ENCODE data around the gene HOMER3. TPM values are rescaled to one million over a fixed set of nuclear protein-coding genes. Genes with fewer than 3 reads are reported as not detected.
"Not testable (repeated sequence)": the region's sequence is repeated elsewhere in the genome, so short reads cannot be mapped to it uniquely, and the experiment has no call there.

Gene HOMER3
- total RNA-seq, 3 donors from 2014 or later: 2.2 to 18.0 (median 6.5) TPM

- no peak overlapping the region for H3K4me3 ChIP-seq
- intact Hi-C loops (cut with DNase I, micrococcal nuclease): no loop called here
- no peaks in the 10 kb centered on the region for H3K36me3 ChIP-seq (ENCODE audit: low read depth)
- DNase-seq (no peak), ATAC-seq (no peak)
- H3K4me1 ChIP-seq (ENCODE audit: low read depth): no peaks in the 10 kb centered on the region
- H3K9me3 ChIP-seq: no peaks in the 10 kb centered on the region
- TF ChIP-seq CTCF (IDR thresholded peaks at IDR 0.05): no peak
These were observed 23.1 kb upstream of the HOMER3 start for GRCh38 chr19:18964121-18964520.

GRCh38 chr19:18961767-18962620 lies 21.0 kb upstream of the HOMER3 start:
- no peak overlapping the region for H3K4me3 ChIP-seq
- no peaks in the 10 kb centered on the region for H3K9me3 ChIP-seq
- H3K4me1 ChIP-seq (ENCODE audit: low read depth): no peaks in the 10 kb centered on the region
- no peak for TF ChIP-seq CTCF (IDR thresholded peaks at IDR 0.05)
- ATAC-seq (peak; percentile 29), DNase-seq (no peak)
- no peaks in the 10 kb centered on the region for H3K36me3 ChIP-seq (ENCODE audit: low read depth)
- intact Hi-C loops (cut with DNase I, micrococcal nuclease): no loop called here

GRCh38 chr19:18960370-18960769 lies 19.4 kb upstream of the HOMER3 start:
- no peaks in the 10 kb centered on the region for H3K9me3 ChIP-seq
- DNase-seq: no peak
- intact Hi-C loops (cut with DNase I, micrococcal nuclease): no loop called here
- H3K4me1 ChIP-seq (ENCODE audit: low read depth): no peaks in the 10 kb centered on the region
- ATAC-seq: no peak
- TF ChIP-seq CTCF (IDR thresholded peaks at IDR 0.05): no peak
- H3K36me3 ChIP-seq (ENCODE audit: low read depth): no peaks in the 10 kb centered on the region
- no peak overlapping the region for H3K4me3 ChIP-seq

GRCh38 chr19:18955042-18955441 lies 14.0 kb upstream of the HOMER3 start:
- H3K4me1 ChIP-seq (ENCODE audit: low read depth): no peaks in the 10 kb centered on the region
- ATAC-seq: no peak
- H3K9me3 ChIP-seq: no peaks in the 10 kb centered on the region
- no peaks in the 10 kb centered on the region for H3K36me3 ChIP-seq (ENCODE audit: low read depth)
- intact Hi-C loops (cut with DNase I, micrococcal nuclease): no loop called here
- H3K4me3 ChIP-seq: no peak overlapping the region
- TF ChIP-seq CTCF (IDR thresholded peaks at IDR 0.05): no peak
- DNase-seq: no peak

GRCh38 chr19:18954094-18954493 lies 13.1 kb upstream of the HOMER3 start:
- intact Hi-C loops (cut with DNase I, micrococcal nuclease): no loop called here
- H3K9me3 ChIP-seq: no peaks in the 10 kb centered on the region
- DNase-seq: no peak
- no peak for ATAC-seq
- no peaks in the 10 kb centered on the region for H3K36me3 ChIP-seq (ENCODE audit: low read depth)
- no peak overlapping the region for H3K4me3 ChIP-seq
- no peak for TF ChIP-seq CTCF (IDR thresholded peaks at IDR 0.05)
- H3K4me1 ChIP-seq (ENCODE audit: low read depth): no peaks in the 10 kb centered on the region

GRCh38 chr19:18952364-18953003 lies 11.5 kb upstream of the HOMER3 start:
- intact Hi-C loops (cut with DNase I, micrococcal nuclease); ATAC-seq; DNase-seq: not testable (repeated sequence)

More at GRCh38 chr19:18952364-18953003, 11.5 kb upstream of the HOMER3 start:
- H3K4me1 ChIP-seq (ENCODE audit: low read depth); H3K9me3 ChIP-seq; H3K36me3 ChIP-seq (ENCODE audit: low read depth); H3K4me3 ChIP-seq: not testable (repeated sequence)

Measured in mucosa of descending colon (tissue), 3 donors.